Measurements from ENCODE around the gene TSPAN17.

Gene TSPAN17

DNA sequence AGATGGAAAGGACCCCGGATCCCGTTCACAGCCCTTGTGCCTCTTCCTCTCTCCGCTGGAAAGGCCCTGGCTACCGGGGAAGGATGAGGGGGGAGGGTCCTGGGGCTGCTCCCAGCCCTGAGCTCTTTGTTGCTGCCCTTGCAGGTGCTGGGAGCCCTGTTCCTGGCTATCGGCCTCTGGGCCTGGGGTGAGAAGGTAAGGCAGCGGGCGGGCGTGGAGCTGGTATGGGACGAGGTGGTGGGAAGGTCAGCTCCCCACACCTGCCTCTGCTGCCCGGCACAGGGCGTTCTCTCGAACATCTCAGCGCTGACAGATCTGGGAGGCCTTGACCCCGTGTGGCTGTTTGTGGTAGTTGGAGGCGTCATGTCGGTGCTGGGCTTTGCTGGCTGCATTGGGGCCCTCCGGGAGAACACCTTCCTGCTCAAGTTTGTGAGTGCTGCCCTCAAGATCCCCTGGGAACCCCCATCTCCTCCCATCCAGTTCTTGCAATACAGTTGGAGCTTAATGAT is 4.2 kb downstream of the TSPAN17 start:
- no peak for DNase-seq (ENCODE audit: low spot score)

DNA sequence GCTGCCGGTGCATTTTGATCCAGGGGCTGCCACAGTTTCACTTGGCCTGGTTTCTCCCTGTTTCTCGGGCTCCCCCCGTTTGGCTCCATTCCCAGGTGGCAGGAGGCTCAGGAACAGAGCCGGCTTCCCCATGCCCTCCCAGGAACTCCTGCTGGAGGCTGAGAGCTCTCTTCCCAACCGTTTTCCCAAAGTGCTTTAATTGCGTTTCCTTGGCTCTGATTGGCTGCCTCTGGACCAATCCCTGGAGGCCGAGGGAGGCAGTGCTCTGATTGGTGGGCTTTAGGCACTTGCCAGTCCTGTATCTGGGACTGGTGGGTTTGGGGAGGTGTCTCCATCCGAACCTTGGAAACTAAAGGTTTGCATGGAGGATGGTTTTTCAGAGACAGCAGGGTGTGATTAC is 4.9 kb downstream of the TSPAN17 start:
- TF ChIP-seq, protein P1, sequence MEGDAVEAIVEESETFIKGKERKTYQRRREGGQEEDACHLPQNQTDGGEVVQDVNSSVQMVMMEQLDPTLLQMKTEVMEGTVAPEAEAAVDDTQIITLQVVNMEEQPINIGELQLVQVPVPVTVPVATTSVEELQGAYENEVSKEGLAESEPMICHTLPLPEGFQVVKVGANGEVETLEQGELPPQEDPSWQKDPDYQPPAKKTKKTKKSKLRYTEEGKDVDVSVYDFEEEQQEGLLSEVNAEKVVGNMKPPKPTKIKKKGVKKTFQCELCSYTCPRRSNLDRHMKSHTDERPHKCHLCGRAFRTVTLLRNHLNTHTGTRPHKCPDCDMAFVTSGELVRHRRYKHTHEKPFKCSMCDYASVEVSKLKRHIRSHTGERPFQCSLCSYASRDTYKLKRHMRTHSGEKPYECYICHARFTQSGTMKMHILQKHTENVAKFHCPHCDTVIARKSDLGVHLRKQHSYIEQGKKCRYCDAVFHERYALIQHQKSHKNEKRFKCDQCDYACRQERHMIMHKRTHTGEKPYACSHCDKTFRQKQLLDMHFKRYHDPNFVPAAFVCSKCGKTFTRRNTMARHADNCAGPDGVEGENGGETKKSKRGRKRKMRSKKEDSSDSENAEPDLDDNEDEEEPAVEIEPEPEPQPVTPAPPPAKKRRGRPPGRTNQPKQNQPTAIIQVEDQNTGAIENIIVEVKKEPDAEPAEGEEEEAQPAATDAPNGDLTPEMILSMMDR (IDR thresholded peaks at IDR 0.05; ENCODE audit: borderline replicate concordance, control extremely low read depth, extremely low read depth, insufficient read depth, missing control alignments), result no peak
- no peak for DNase-seq (ENCODE audit: low spot score)
- in situ Hi-C loops (cut with MboI; ENCODE audit: low sequenced_read_pairs, unreplicated experiment), result loop anchor here (25.0 kb wide), 1 partner anchor 310 kb away; no protein-coding TSS in a partner anchor

More for the DNA sequence above, 4.2 kb downstream of the TSPAN17 start:
- TF ChIP-seq, protein P1 (IDR thresholded peaks at IDR 0.05; ENCODE audit: borderline replicate concordance, control extremely low read depth, extremely low read depth, insufficient read depth, missing control alignments), result no peak
- in situ Hi-C loops (cut with MboI; ENCODE audit: low sequenced_read_pairs, unreplicated experiment), result loop anchor here (25.0 kb wide), 1 partner anchor 311 kb away; no protein-coding TSS in a partner anchor

DNA sequence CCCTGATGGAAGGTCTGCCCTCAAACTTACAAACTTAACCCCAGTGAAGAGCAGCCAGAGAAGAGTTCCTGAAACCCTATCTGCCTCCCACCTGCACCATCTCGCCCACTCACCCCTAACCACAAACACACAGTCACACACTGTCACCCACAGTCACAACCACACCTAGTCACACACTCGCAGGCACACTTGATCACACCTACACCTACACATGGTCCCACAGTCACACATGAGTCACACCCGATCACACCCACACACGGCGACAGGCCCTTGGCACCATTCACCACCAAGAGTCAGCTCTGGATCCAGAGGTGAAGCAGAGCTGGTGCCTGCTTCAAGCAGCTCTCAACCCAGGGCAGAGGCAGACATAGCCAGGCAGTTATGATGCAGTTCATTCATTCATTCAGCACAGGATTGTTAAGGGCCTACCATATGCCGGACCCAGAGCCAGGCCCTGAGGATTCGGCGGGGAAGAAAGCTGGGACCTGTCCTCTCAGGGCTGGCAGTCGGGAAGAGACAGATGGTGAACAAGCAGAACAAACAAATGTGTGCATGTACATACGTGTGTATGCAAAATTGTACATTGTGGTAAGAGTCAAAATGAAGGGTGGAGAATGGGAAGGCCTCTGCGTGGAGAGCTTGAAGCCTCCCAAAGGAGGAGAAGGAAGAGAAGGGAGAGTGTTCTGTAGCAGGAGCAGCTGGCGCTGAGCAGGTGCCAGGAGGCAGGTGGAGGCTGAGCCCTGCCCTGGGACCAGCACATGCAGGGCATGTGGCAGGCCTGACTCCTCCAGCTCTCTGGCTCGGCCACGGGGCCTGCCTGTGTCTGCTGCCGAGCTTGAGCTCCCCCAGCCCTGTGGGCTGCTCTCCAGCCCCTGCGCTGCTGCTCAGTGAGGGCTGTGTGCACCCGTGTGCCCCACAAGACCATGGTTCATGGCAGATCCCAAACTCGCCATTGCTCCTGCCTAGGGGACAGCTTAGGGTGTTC is 6.4 kb downstream of the TSPAN17 start:
- peak; percentile 40 for DNase-seq (ENCODE audit: low spot score)
- in situ Hi-C loops (cut with MboI; ENCODE audit: low sequenced_read_pairs, unreplicated experiment), result loop anchor here (25.0 kb wide), 1 partner anchor 309 kb away; no protein-coding TSS in a partner anchor
- TF ChIP-seq, protein P1 (IDR thresholded peaks at IDR 0.05; ENCODE audit: borderline replicate concordance, control extremely low read depth, extremely low read depth, insufficient read depth, missing control alignments), result no peak

DNA sequence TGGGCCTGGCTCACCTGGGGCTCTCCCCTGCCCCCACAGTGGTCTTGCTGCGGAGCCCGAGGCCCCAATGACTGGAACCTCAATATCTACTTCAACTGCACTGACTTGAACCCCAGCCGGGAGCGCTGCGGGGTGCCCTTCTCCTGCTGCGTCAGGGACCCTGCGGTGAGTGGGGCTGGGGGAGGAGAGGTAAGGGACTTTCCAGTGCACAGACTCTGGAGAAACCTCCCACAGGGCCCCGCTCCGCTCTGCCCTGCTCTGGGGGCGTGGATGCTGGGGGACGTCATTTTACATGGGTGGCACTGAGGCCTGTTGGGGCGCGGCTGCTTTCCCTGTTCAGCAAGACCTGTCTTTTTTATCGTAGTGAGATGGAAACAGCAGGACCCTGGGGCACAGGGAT is 7.6 kb downstream of the TSPAN17 start:
- in situ Hi-C loops (cut with MboI; ENCODE audit: low sequenced_read_pairs, unreplicated experiment), result loop anchor here (25.0 kb wide), 1 partner anchor 307 kb away; no protein-coding TSS in a partner anchor
- no peak for DNase-seq (ENCODE audit: low spot score)
- TF ChIP-seq, protein P1 (IDR thresholded peaks at IDR 0.05; ENCODE audit: borderline replicate concordance, control extremely low read depth, extremely low read depth, insufficient read depth, missing control alignments), result no peak

DNA sequence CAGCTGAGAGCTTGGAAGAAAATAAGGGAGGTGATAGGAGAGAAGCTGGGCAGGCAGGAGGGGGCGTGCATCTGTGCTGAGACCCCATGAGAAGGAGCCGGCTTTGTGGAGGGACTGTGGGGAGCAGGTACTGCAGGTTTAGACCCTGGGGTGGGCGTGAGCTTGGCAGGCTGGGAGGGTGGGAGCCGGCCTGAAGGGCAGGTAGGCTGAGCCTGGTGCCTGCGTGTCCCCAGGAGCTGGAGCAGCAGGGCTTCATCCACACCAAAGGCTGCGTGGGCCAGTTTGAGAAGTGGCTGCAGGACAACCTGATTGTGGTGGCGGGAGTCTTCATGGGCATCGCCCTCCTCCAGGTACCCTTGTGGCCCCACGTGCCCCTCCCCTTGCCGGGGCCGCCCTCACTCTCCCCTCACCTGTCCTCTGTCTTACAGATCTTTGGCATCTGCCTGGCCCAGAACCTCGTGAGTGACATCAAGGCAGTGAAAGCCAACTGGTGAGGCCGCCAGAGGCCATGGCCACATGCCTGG is 9.2 kb downstream of the TSPAN17 start:
- DNase-seq (ENCODE audit: low spot score), result no peak
- in situ Hi-C loops (cut with MboI; ENCODE audit: low sequenced_read_pairs, unreplicated experiment), result loop anchor here (25.0 kb wide), 1 partner anchor 306 kb away; no protein-coding TSS in a partner anchor
- TF ChIP-seq, protein P1 (IDR thresholded peaks at IDR 0.05; ENCODE audit: borderline replicate concordance, control extremely low read depth, extremely low read depth, insufficient read depth, missing control alignments), result no peak

DNA sequence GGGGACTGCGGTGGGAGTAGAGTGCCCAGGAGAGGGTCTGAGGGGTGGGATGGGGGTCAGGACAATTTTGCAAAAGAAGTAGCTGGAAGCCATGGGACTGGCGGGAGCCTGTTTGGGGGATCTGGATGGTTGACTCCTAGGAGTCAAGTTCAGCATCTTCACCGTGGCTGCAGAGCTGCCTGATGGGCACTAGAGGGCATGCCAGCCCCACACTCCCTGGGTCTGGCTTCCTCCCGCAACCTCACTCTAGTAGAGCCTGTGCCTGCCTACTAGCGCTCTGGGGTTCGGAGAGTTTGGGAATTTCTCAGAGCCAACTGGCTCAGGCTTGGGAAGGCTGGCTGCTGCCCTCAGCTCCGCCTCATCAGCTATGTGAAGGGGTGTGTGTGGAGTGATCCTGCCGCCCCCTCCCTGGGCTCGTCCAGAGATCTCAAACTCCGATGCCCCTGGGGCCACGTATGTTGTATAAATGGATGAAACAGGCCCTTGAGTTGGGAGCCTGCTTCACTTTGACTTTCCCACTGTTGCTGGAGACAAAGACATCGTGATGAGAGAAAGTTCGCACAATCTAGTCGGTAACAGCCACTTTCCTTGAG is 10.8 kb downstream of the TSPAN17 start:
- in situ Hi-C loops (cut with MboI; ENCODE audit: low sequenced_read_pairs, unreplicated experiment), result loop anchor here (25.0 kb wide), 1 partner anchor 304 kb away; no protein-coding TSS in a partner anchor

More for the DNA sequence above, 10.8 kb downstream of the TSPAN17 start:
- peak; percentile 78 for DNase-seq (ENCODE audit: low spot score)
- TF ChIP-seq, protein P1 (IDR thresholded peaks at IDR 0.05; ENCODE audit: borderline replicate concordance, control extremely low read depth, extremely low read depth, insufficient read depth, missing control alignments), result peak; percentile 91

Measured in GM13976 (cell line).